ENCODE measurements around the gene GABRR1.
"Not testable (repeated sequence)": the region's sequence is repeated elsewhere in the genome, so short reads cannot be mapped to it uniquely, and the experiment has no call there.

Gene GABRR1

DNA sequence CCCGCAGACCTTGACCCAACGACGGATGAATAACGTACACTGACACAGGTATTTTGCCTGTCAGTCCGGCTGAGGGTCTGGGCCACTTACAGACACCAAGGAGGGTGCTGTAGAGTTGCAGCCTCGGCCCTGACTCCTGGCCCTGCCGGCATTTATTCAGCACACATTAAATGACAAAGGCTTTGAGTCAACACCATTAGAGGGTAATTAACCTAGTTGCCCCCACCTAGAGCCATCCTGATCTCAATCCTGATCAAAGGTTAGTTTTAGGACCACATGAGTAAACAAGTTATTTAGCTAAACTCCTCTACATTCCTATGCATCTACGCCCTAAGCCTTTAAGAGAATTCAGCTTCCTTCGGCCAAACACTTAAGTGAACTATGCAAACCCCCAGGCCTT, 83.2 kb downstream of the GABRR1 start:
- no peak overlapping the region for H3K27ac ChIP-seq (ENCODE audit: low read depth, low read length, poor library complexity, severe bottlenecking)
- H3K9me2 ChIP-seq (ENCODE audit: low read depth, low read length) = no peaks in the 10 kb centered on the region
- no peak overlapping the region for H3K4me3 ChIP-seq (ENCODE audit: low read depth, low read length, poor library complexity, severe bottlenecking)
- H3F3A ChIP-seq (ENCODE audit: insufficient read depth, low read length) = no peaks in the 10 kb centered on the region
- no peaks in the 10 kb centered on the region for H3K36me3 ChIP-seq (ENCODE audit: insufficient read depth, low read length)
- H3K79me2 ChIP-seq (ENCODE audit: insufficient read depth, low read length) = no peaks in the 10 kb centered on the region
- no peak overlapping the region for H3K4me2 ChIP-seq (ENCODE audit: low read length)
- H3K9ac ChIP-seq (ENCODE audit: low read length) = no peak overlapping the region
- H3K4me1 ChIP-seq (ENCODE audit: insufficient read depth, low read length, severe bottlenecking) = no peaks in the 10 kb centered on the region
- no peaks in the 10 kb centered on the region for H3K9me3 ChIP-seq (ENCODE audit: low read length)
- H4K20me1 ChIP-seq (ENCODE audit: insufficient read depth, low read length) = no peaks in the 10 kb centered on the region
- H2AFZ ChIP-seq (ENCODE audit: low read length) = no peak overlapping the region
- TF ChIP-seq, protein P1, sequence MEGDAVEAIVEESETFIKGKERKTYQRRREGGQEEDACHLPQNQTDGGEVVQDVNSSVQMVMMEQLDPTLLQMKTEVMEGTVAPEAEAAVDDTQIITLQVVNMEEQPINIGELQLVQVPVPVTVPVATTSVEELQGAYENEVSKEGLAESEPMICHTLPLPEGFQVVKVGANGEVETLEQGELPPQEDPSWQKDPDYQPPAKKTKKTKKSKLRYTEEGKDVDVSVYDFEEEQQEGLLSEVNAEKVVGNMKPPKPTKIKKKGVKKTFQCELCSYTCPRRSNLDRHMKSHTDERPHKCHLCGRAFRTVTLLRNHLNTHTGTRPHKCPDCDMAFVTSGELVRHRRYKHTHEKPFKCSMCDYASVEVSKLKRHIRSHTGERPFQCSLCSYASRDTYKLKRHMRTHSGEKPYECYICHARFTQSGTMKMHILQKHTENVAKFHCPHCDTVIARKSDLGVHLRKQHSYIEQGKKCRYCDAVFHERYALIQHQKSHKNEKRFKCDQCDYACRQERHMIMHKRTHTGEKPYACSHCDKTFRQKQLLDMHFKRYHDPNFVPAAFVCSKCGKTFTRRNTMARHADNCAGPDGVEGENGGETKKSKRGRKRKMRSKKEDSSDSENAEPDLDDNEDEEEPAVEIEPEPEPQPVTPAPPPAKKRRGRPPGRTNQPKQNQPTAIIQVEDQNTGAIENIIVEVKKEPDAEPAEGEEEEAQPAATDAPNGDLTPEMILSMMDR (IDR thresholded peaks at IDR 0.05; ENCODE audit: low read length) = no peak
- TF ChIP-seq EZH2 (IDR thresholded peaks at IDR 0.05; ENCODE audit: borderline replicate concordance, low read length) = no peak
- no peaks in the 10 kb centered on the region; the same call in 1 of the 2 replicates for H3K27me3 ChIP-seq (ENCODE audit: insufficient read depth, low read length)

DNA sequence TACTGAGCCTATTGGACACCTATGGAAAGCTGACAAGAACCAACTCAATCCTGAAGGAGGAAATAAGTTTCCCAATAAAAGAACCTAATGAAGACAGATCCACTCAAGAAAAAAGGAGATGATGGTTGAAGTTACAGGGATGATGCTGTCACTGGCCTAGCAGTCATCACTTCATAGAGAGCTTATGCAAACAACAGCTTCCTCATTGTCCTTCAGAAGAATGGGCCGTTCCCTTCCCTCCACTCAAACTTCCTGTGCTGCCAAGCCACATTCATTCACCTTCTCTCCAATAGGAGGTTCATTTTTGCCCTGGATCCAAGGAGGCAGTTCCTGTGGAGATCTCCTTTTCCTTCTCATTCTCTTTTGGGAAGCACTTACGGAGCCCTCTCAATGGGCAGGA, 85.1 kb downstream of the GABRR1 start:
- no peaks in the 10 kb centered on the region for H3K9me2 ChIP-seq (ENCODE audit: low read depth, low read length)
- no peak overlapping the region for H3K9ac ChIP-seq (ENCODE audit: low read length)
- TF ChIP-seq, protein P1 (IDR thresholded peaks at IDR 0.05; ENCODE audit: low read length) = no peak
- TF ChIP-seq EZH2 (IDR thresholded peaks at IDR 0.05; ENCODE audit: borderline replicate concordance, low read length) = no peak
- H3K27ac ChIP-seq (ENCODE audit: low read depth, low read length, poor library complexity, severe bottlenecking) = no peak overlapping the region
- H4K20me1 ChIP-seq (ENCODE audit: insufficient read depth, low read length) = no peaks in the 10 kb centered on the region
- no peaks in the 10 kb centered on the region; the same call in 1 of the 2 replicates for H3K27me3 ChIP-seq (ENCODE audit: insufficient read depth, low read length)
- H3K9me3 ChIP-seq (ENCODE audit: low read length) = no peaks in the 10 kb centered on the region
- no peak overlapping the region for H3K4me2 ChIP-seq (ENCODE audit: low read length)
- H3K36me3 ChIP-seq (ENCODE audit: insufficient read depth, low read length) = no peaks in the 10 kb centered on the region
- no peaks in the 10 kb centered on the region for H3F3A ChIP-seq (ENCODE audit: insufficient read depth, low read length)
- H3K4me3 ChIP-seq (ENCODE audit: low read depth, low read length, poor library complexity, severe bottlenecking) = no peak overlapping the region
- no peak overlapping the region for H2AFZ ChIP-seq (ENCODE audit: low read length)
- H3K4me1 ChIP-seq (ENCODE audit: insufficient read depth, low read length, severe bottlenecking) = no peaks in the 10 kb centered on the region
- no peaks in the 10 kb centered on the region for H3K79me2 ChIP-seq (ENCODE audit: insufficient read depth, low read length)

GRCh38 chr6:89131599-89131998, 85.6 kb downstream of the GABRR1 start:
- no peaks in the 10 kb centered on the region for H3F3A ChIP-seq (ENCODE audit: insufficient read depth, low read length)
- H3K27ac ChIP-seq (ENCODE audit: low read depth, low read length, poor library complexity, severe bottlenecking) = no peak overlapping the region
- H2AFZ ChIP-seq (ENCODE audit: low read length) = no peak overlapping the region
- H3K27me3 ChIP-seq (ENCODE audit: insufficient read depth, low read length) = no peaks in the 10 kb centered on the region; the same call in 1 of the 2 replicates
- no peak overlapping the region for H3K9ac ChIP-seq (ENCODE audit: low read length)
- no peaks in the 10 kb centered on the region for H3K4me1 ChIP-seq (ENCODE audit: insufficient read depth, low read length, severe bottlenecking)
- H3K9me3 ChIP-seq (ENCODE audit: low read length) = no peaks in the 10 kb centered on the region
- no peaks in the 10 kb centered on the region for H3K79me2 ChIP-seq (ENCODE audit: insufficient read depth, low read length)
- H3K4me2 ChIP-seq (ENCODE audit: low read length) = no peak overlapping the region
- no peak for TF ChIP-seq EZH2 (IDR thresholded peaks at IDR 0.05; ENCODE audit: borderline replicate concordance, low read length)
- TF ChIP-seq, protein P1 (IDR thresholded peaks at IDR 0.05; ENCODE audit: low read length) = no peak
- no peaks in the 10 kb centered on the region for H3K36me3 ChIP-seq (ENCODE audit: insufficient read depth, low read length)
- no peaks in the 10 kb centered on the region for H3K9me2 ChIP-seq (ENCODE audit: low read depth, low read length)
- H3K4me3 ChIP-seq (ENCODE audit: low read depth, low read length, poor library complexity, severe bottlenecking) = no peak overlapping the region
- H4K20me1 ChIP-seq (ENCODE audit: insufficient read depth, low read length) = no peaks in the 10 kb centered on the region

- not testable (repeated sequence) for H3K9ac ChIP-seq (ENCODE audit: low read length); H2AFZ ChIP-seq (ENCODE audit: low read length); H3K9me3 ChIP-seq (ENCODE audit: low read length); H4K20me1 ChIP-seq (ENCODE audit: insufficient read depth, low read length); H3K9me2 ChIP-seq (ENCODE audit: low read depth, low read length); H3F3A ChIP-seq (ENCODE audit: insufficient read depth, low read length); H3K36me3 ChIP-seq (ENCODE audit: insufficient read depth, low read length); H3K27me3 ChIP-seq (ENCODE audit: insufficient read depth, low read length); H3K4me3 ChIP-seq (ENCODE audit: low read depth, low read length, poor library complexity, severe bottlenecking); H3K4me2 ChIP-seq (ENCODE audit: low read length); H3K79me2 ChIP-seq (ENCODE audit: insufficient read depth, low read length); H3K27ac ChIP-seq (ENCODE audit: low read depth, low read length, poor library complexity, severe bottlenecking); H3K4me1 ChIP-seq (ENCODE audit: insufficient read depth, low read length, severe bottlenecking)
These were observed 88.9 kb downstream of the GABRR1 start for GRCh38 chr6:89128256-89128671.
